Kidney (tissue), 14 donors: ENCODE data around the gene KCNK18. TPM values are rescaled to one million over a fixed set of nuclear protein-coding genes. Genes with fewer than 3 reads are reported as not detected.

Source experiments
- DNase-seq, 5 donors: peaks; one replicate each; pipeline ENCODE4 v3.0.0-alpha.2; 2013 to 2020
- FAIRE-seq: peaks from 2 replicates; lab custom pipeline; 2012; peaks lifted over from hg19 to GRCh38; lab: Jason Lieb, UNC
- H3K27ac ChIP-seq, 2 donors: one replicate each; pipeline ENCODE4 v1.7.0; 2013; ENCODE audit warnings: low read depth in 2 of 2, low read length in 2 of 2, inconsistent platforms in 1 of 2
- H3K27me3 ChIP-seq: one replicate; pipeline ENCODE4 v1.7.1; 2013; ENCODE audit warnings: low read length, inconsistent platforms; ENCODE audit not compliant: control insufficient read depth, insufficient read depth
- H3K36me3 ChIP-seq, 3 donors: one replicate each; pipeline versions ENCODE4 v1.7.0 to v1.7.1; 2013; ENCODE audit warnings: low read length in 3 of 3, control low read depth in 1 of 3, inconsistent platforms in 1 of 3; ENCODE audit not compliant: insufficient read depth in 3 of 3, control insufficient read depth in 2 of 3
- H3K4me1 ChIP-seq, 3 donors: one replicate each; pipeline versions ENCODE4 v1.7.0 to v1.7.1; 2013; ENCODE audit warnings: low read length in 3 of 3, inconsistent platforms in 1 of 3, low read depth in 1 of 3; ENCODE audit not compliant: control insufficient read depth in 2 of 3, insufficient read depth in 2 of 3
- H3K4me3 ChIP-seq, 3 donors: one replicate each; pipeline versions ENCODE4 v1.7.0 to v1.8.1; 2013; ENCODE audit warnings: low read length in 3 of 3, control low read depth in 1 of 3, inconsistent platforms in 1 of 3
- H3K9ac ChIP-seq, 3 donors: one replicate each; pipeline versions ENCODE4 v1.7.0 to v1.7.1; 2013; ENCODE audit warnings: low read length in 3 of 3, control low read depth in 1 of 3, inconsistent platforms in 1 of 3
- H3K9me3 ChIP-seq, 3 donors: one replicate each; pipeline versions ENCODE4 v1.7.0 to v1.7.1; 2013; ENCODE audit warnings: low read length in 3 of 3, control low read depth in 1 of 3, inconsistent platforms in 1 of 3; ENCODE audit not compliant: control insufficient read depth in 2 of 3, insufficient read depth in 1 of 3
- CTCF ChIP-seq: IDR thresholded peaks from 3 replicates; pipeline ENCODE4 v1.5.1; 2012; ENCODE audit warnings: mild to moderate bottlenecking, moderate library complexity, borderline replicate concordance; ENCODE audit not compliant: insufficient read depth; ENCODE audit errors: extremely low read depth
- intact Hi-C: fragments of 100-400 bp; cut with DNase I; formaldehyde crosslinking; loops from one replicate; pipeline ENCODE4 v1.11.1; 2022
- polyA plus RNA-seq: library from polyadenylated mRNA; stranded (reverse); fragments of 350-450 nt; fragmentation: Illumina TruSeq; extraction: RNeasy Lipid Tissue Mini Kit (QIAGEN cat#74804); gene quantifications from one replicate; pipeline ENCODE4 v1.2.3, GENCODE V29; 2014; ENCODE audit warnings: low read depth, low replicate concordance; ENCODE audit not compliant: insufficient read depth
- total RNA-seq: library from RNA; stranded (reverse); fragmentation: NEBNext Ultra II Directional; extraction: Animal tissue kit (Norgen Biotek cat#: 25700); gene quantifications from one replicate; pipeline ENCODE4 v1.2.1, GENCODE V29; 2021
- donor health status: control.
- donor health status: control.
- donor health status: control.
- donor health status: control.
- donor health status: control.
- donor health status: DM: yes; HTN: yes; CAD: no.
- donor health status: Normal renal cell carcinoma (clear cell type).

The KCNK18 gene
- total and polyA plus RNA-seq, 2 donors from 2014 or later: not detected

GRCh38 chr10:117214401-117214800, 17.1 kb downstream of the KCNK18 start:
- no peak for TF ChIP-seq CTCF
- DNase-seq (no peak), FAIRE-seq (no peak)
- Histone ChIP-seq H3K36me3 (no peaks in the 10 kb centered on the region), H3K4me1 (peaks cover 0 to 8% (median 5%) of the 10 kb centered on the region in 3 donors), H3K4me3 (no peak overlapping the region), H3K27me3 (peaks cover 5% of the 10 kb centered on the region), H3K9me3 (peaks cover 0 to 9% (median 4%) of the 10 kb centered on the region in 3 donors), H3K27ac (no peak overlapping the region), H3K9ac (no peak overlapping the region)
- intact Hi-C loops: no loop called here

GRCh38 chr10:117215079-117215478, 17.8 kb downstream of the KCNK18 start:
- no peaks in the 10 kb centered on the region for H3K36me3 ChIP-seq
- peaks cover 5% of the 10 kb centered on the region for H3K27me3 ChIP-seq
- H3K27ac ChIP-seq: no peak overlapping the region
- H3K9ac ChIP-seq: no peak overlapping the region
- peaks cover 0 to 8% (median 5%) of the 10 kb centered on the region in 3 donors for H3K4me1 ChIP-seq
- FAIRE-seq: no peak
- intact Hi-C loops: no loop called here
- H3K9me3 ChIP-seq: peaks cover 0 to 9% (median 4%) of the 10 kb centered on the region in 3 donors
- no peak overlapping the region for H3K4me3 ChIP-seq
- no peak for DNase-seq
- TF ChIP-seq CTCF: no peak

- FAIRE-seq: no peak
- Histone ChIP-seq H3K27ac (no peak overlapping the region), H3K9ac (no peak overlapping the region), H3K36me3 (no peaks in the 10 kb centered on the region), H3K4me1 (peaks cover 0 to 8% (median 5%) of the 10 kb centered on the region in 3 donors), H3K9me3 (peaks cover 0 to 9% (median 4%) of the 10 kb centered on the region in 3 donors), H3K27me3 (peaks cover 5% of the 10 kb centered on the region), H3K4me3 (no peak overlapping the region)
- TF ChIP-seq CTCF: no peak
- DNase-seq: peak in 1 of 5 donors; percentile 47
- intact Hi-C loops: no loop called here
Observed at GRCh38 chr10:117216028-117216427, 18.7 kb downstream of the KCNK18 start.
